ENCODE results near the gene CIAO1.
"Not testable (repeated sequence)": the region's sequence is repeated elsewhere in the genome, so short reads cannot be mapped to it uniquely, and the experiment has no call there.

Gene CIAO1

DNA sequence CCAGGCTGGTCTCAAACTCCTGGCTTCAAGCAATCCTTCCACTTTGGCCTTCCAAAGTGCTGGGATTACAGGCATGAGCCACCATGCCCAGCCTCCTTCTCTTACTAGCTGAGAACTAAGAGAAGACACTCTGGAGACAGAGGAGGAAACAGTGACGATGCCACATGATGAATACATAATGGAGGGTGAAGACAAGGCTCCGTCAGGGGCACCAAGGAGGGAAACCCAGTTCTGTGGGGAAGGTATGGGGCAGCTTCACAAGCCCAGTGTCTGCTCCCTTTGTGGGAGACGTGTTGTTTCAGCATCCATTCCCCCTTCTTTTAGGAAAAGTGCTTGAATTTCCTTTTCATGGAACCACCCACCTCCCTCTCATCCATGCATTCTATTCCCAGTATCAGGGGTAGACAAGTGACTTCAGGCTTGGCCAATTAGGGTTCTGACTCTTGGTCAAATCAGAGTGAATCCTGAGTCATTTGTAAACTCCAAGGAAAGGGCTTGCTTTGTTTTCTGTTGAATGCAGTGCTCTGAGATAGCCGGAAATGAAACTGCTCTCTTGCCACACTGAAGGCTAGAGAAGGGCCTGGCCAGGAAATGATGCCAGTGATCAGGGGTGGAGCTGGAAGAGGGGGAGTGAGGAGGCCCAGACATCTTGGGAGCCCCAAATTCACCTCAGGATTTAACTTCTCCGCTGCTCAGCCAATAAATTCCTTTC lies 24.0 kb upstream of the CIAO1 start:
- Mint-ChIP-seq H3K36me3 (ENCODE audit: low read depth) (peaks cover 3% of the 10 kb centered on the region), H3K27ac (peak overlapping the region; percentile 95), H3K27me3 (no peaks in the 10 kb centered on the region), H3K4me1 (ENCODE audit: low read depth) (peaks cover 46% of the 10 kb centered on the region), H3K4me3 (peak overlapping the region; percentile 54), H3K9me3 (no peaks in the 10 kb centered on the region)
- peak; percentile 53 for DNase-seq

DNA sequence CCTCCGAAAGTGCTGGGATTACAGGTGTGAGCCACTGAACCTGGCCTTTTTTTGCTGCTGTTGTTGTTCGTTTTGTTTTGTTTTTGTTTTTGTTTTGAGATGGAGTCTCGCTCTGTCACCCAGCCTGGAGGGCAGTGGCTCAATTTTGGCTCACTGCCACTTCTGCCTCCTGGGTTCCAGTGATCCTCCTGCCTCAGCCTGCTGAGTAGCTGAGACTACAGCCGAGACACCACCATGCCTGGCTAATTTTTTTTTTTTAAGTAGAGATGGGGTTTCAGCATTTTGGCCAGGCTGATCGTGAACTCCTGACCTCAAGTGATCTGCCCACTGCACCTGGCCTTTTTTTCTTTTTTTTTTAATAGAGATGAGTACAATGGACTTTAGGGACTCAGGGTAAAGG lies 22.2 kb upstream of the CIAO1 start:
- H3K27ac Mint-ChIP-seq: peak overlapping the region; percentile 61

DNA sequence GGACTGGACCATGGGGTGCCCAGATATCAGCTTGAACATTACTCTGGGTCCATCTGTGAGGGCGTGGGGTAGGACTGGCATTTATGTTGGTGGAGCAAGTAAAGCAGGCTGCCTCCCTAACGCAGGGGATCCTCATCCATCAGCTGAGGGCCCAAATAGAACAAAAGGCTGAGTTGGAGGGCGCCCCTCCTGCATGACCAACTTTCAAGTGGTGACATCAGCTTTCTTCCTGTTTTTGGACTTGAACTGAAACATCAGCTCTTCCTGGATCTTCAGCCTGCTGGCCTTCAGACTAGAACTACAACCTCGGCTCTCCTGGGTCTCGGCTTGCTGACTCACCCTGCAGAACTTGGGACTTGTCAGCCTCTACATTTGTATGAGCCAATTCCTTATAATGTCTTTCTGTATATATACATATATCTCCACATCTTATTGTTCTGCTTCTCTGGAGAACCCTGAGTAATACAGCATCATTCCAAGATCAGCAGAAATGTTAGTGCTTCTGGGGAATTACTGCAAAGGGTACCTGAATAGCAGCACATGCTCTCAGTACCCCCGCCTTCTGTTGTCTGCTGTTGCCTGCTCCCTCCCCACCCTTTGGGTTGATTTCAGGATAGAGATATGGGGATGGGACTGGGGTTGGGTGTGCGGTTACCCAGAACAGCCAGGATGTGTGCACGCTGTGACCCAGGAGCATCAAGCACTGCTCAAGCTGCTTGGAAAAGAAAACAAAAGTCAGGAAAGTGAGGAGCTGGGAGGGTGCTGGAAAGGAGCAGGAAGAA lies 20.2 kb upstream of the CIAO1 start:
- Mint-ChIP-seq H3K4me3 (no peak overlapping the region), H3K9me3 (no peaks in the 10 kb centered on the region), H3K4me1 (ENCODE audit: low read depth) (peaks cover 45% of the 10 kb centered on the region), H3K27ac (peak overlapping the region; percentile 39), H3K27me3 (no peaks in the 10 kb centered on the region), H3K36me3 (ENCODE audit: low read depth) (peaks cover 15% of the 10 kb centered on the region)
- DNase-seq: no peak

More for the DNA sequence above, 22.2 kb upstream of the CIAO1 start:
- Mint-ChIP-seq H3K4me1 (ENCODE audit: low read depth) (peaks cover 48% of the 10 kb centered on the region), H3K9me3 (no peaks in the 10 kb centered on the region), H3K27me3 (no peaks in the 10 kb centered on the region), H3K36me3 (ENCODE audit: low read depth) (peaks cover 3% of the 10 kb centered on the region), H3K4me3 (no peak overlapping the region)
- DNase-seq: no peak

DNA sequence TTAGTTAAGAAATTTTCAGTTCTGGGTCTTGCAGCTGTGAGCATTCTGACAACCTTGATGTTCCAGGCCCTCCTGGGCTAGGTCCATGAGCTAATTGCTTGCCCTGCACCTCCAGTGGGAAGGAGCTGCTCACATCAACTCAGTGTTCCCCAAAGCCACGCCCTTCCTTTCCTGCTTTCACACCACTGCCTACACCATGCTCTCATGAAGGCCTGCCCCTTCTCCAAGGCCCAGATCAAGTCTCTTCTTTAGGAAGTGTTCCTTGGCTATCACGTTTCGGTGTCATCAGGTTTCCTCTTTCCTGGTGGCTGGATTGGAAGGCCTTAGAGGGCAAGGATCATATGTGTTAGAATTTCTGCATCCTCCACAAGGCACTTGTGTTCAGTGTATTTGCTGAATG lies 19.0 kb upstream of the CIAO1 start:
- peaks cover 24% of the 10 kb centered on the region for H3K36me3 Mint-ChIP-seq (ENCODE audit: low read depth)
- peaks cover 37% of the 10 kb centered on the region for H3K4me1 Mint-ChIP-seq (ENCODE audit: low read depth)
- peak overlapping the region; percentile 51 for H3K27ac Mint-ChIP-seq
- H3K27me3 Mint-ChIP-seq: no peaks in the 10 kb centered on the region
- DNase-seq: no peak
- no peaks in the 10 kb centered on the region for H3K9me3 Mint-ChIP-seq
- H3K4me3 Mint-ChIP-seq: no peak overlapping the region

DNA sequence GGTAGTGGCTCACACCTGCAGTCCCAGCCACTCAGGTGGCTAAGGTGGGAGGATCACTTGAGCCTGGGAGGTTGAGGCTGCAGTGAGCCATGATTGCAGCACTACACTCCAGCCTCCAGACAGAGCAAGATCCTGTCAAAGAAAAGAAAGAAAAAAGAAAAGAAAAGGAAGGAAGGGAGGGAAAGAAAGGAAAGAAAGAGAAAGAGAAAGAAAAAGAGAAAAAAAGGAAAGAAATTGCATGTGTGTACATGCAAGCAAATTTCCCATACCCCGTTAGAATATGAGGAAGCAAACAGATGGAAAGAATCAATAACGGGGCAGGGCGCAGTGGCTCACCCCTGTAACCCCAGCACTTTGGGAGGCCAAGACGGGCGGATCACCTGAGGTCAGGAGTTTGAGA lies 18.1 kb upstream of the CIAO1 start:
- peaks cover 32% of the 10 kb centered on the region for H3K36me3 Mint-ChIP-seq (ENCODE audit: low read depth)
- no peak overlapping the region for H3K27ac Mint-ChIP-seq
- H3K4me1 Mint-ChIP-seq (ENCODE audit: low read depth): peaks cover 29% of the 10 kb centered on the region
- H3K4me3 Mint-ChIP-seq: no peak overlapping the region
- no peak for DNase-seq
- no peaks in the 10 kb centered on the region for H3K9me3 Mint-ChIP-seq
- no peaks in the 10 kb centered on the region for H3K27me3 Mint-ChIP-seq

DNA sequence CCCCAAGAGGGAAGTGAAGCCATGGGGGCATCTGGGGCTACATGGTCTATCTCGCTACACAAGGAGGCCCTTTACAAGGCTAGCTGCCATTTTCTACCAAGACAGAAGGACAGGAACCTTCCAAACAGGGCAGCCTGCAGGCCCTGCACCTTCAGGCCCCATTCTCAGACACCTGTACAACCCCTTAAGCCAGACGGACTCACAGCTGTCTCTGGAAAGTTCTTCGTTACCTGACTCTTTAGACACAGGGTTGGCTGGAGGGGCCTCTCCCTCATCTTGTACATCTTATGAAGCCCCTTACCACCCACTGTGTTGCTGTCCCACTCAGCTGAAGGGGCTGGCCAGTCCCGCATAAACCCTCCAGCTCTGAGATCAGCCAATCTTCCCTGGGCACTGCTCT lies 17.4 kb upstream of the CIAO1 start:
- no peak for DNase-seq
- no peaks in the 10 kb centered on the region for H3K9me3 Mint-ChIP-seq
- peaks cover 25% of the 10 kb centered on the region for H3K4me1 Mint-ChIP-seq (ENCODE audit: low read depth)
- H3K36me3 Mint-ChIP-seq (ENCODE audit: low read depth): peaks cover 40% of the 10 kb centered on the region
- no peak overlapping the region for H3K27ac Mint-ChIP-seq
- H3K4me3 Mint-ChIP-seq: no peak overlapping the region
- no peaks in the 10 kb centered on the region for H3K27me3 Mint-ChIP-seq

DNA sequence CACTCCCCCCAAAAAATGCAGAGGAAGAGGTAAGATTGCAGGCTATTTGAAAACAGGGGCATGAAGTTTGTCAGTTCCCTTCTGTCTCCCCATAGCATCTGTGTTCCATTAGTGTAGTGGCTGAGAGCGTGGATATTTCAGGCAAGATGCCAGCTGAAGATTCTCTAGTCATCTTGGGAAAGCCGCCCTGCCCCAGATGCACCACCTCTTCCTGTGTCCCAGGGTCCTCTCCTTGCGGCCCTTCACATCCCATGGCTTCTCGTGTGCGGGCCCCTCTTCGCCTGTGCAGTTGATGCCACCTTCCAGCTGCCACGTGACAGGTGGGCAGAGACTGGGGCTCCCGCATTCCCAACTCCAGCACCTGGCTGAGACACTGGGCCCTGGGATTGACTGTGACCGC lies 16.4 kb upstream of the CIAO1 start:
- H3K4me1 Mint-ChIP-seq (ENCODE audit: low read depth): peaks cover 24% of the 10 kb centered on the region

DNA sequence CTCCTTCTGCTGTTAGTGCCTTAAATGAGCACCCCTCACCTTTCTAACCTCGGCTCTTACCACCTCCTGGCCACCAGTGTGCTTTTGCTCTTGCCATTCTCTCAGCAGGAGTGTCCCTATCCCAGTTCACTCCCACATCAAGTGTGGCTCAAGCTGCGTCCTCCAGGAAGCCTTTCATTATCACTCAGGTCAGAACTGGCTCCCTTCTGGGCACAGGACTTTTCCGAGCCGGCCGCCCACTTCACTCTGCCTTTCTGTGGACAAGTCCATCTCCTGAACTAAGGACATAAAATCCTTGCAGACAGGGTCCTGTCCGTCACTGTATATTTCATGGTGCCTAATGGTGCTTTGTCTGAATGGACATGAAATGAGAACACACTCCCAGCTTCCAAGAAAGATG lies 15.8 kb upstream of the CIAO1 start:
- Mint-ChIP-seq H3K9me3 (no peaks in the 10 kb centered on the region), H3K36me3 (ENCODE audit: low read depth) (peaks cover 53% of the 10 kb centered on the region), H3K27ac (peak overlapping the region; percentile 55), H3K27me3 (no peaks in the 10 kb centered on the region), H3K4me1 (ENCODE audit: low read depth) (peaks cover 22% of the 10 kb centered on the region), H3K4me3 (no peak overlapping the region)
- DNase-seq: no peak

More for the DNA sequence above, 16.4 kb upstream of the CIAO1 start:
- DNase-seq: no peak
- Mint-ChIP-seq H3K27ac (peak overlapping the region; percentile 55), H3K27me3 (no peaks in the 10 kb centered on the region), H3K4me3 (no peak overlapping the region), H3K36me3 (ENCODE audit: low read depth) (peaks cover 50% of the 10 kb centered on the region), H3K9me3 (no peaks in the 10 kb centered on the region)

DNA sequence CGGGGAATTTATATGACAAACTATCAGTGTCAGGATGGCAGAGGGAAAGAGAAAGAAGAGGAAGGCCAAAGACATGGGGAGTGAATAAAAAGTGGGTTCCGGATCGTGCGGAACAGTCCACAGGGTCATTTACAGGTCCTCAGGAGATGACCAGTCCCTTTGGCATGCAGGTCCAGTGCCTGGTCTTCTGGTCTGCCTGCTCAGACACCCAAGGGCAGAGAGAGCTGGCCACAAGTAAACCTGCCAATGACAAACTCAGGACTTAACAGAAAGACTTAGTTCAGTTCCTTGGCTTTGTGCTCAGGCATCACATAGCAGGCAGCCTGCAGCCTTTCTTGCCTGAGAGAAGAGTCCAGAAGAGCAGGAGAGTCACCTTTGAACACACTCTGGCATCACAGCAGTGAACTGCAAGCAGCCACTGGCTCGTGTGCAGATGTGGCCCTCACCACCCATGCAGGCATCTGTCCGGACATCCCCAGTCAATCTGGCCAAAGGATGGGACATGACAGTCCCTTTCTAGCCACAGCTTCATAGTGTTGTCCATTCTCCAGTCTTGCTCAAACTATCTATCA lies 14.2 kb upstream of the CIAO1 start:
- peak overlapping the region; percentile 63 for H3K27ac Mint-ChIP-seq
- H3K36me3 Mint-ChIP-seq (ENCODE audit: low read depth): peaks cover 66% of the 10 kb centered on the region
- H3K4me1 Mint-ChIP-seq (ENCODE audit: low read depth): peaks cover 20% of the 10 kb centered on the region

DNA sequence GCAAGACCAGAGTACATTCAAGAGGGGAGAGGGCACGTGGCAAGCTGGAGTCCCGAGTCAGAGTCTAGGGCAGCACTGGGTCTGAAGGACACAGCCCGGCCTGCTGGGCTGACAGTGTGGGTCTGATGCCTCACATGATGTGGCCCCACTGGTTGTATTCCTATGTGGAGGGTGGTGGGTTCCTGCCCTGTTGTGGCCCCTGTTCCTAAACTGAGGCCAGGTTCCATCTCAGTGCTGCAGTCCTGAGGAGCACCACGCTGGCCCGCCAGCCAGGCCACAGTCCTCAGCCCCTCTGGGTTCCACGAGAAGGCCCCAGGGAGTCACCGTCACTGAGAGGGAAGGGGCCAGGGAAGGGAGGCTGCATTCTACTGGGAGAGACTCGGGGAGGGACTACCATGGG lies 13.5 kb upstream of the CIAO1 start:
- Mint-ChIP-seq H3K4me3 (no peak overlapping the region), H3K27me3 (no peaks in the 10 kb centered on the region), H3K27ac (peak overlapping the region; percentile 63), H3K9me3 (no peaks in the 10 kb centered on the region), H3K36me3 (ENCODE audit: low read depth) (peaks cover 70% of the 10 kb centered on the region), H3K4me1 (ENCODE audit: low read depth) (peaks cover 21% of the 10 kb centered on the region)
- no peak for DNase-seq

More for the DNA sequence above, 14.2 kb upstream of the CIAO1 start:
- no peaks in the 10 kb centered on the region for H3K27me3 Mint-ChIP-seq
- no peak overlapping the region for H3K4me3 Mint-ChIP-seq
- no peaks in the 10 kb centered on the region for H3K9me3 Mint-ChIP-seq
- no peak for DNase-seq

DNA sequence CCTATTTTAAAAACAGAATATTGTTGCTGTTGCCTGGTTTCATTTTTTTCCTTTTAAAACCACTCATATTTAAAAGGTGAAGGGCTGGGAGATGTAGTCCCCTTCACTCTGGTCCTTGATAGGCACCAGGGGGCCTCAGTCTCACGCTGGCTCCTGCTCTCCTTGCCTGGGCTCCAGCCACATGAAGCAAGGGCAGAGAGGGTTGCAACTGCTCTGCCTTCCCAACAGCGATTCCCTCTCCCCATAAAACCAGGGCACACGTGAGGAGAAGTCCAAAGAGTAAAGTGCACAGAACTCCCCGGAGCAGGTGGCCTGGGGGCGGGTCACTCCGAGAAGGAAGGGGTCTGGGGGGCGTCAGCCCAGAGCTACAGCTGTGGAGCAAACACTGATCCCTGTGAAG lies 13.0 kb upstream of the CIAO1 start:
- peaks cover 73% of the 10 kb centered on the region for H3K36me3 Mint-ChIP-seq (ENCODE audit: low read depth)
- H3K27ac Mint-ChIP-seq: no peak overlapping the region
- no peak overlapping the region for H3K4me3 Mint-ChIP-seq
- H3K27me3 Mint-ChIP-seq: no peaks in the 10 kb centered on the region
- peaks cover 25% of the 10 kb centered on the region for H3K4me1 Mint-ChIP-seq (ENCODE audit: low read depth)
- H3K9me3 Mint-ChIP-seq: no peaks in the 10 kb centered on the region
- no peak for DNase-seq

DNA sequence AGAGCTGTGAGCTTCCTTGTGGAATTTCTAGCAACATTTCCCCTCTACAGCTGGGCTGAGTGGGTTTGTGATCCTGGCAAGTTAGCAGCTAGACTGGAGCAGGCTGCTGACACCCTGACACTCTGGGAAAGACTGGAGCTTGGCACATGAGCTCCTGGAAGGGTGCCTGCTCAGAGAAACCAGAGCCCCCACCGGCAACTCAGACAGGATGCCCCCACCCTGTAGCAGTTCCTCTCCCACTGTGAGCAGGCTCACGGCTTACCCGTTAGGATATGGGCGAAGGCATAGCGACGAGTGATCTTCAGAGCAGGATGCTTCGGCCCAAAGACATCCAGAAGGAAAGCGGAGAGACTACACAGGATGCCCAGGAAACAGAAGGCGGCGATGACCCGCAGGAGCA lies 11.5 kb upstream of the CIAO1 start:
- Mint-ChIP-seq H3K4me3 (no peak overlapping the region), H3K9me3 (no peaks in the 10 kb centered on the region), H3K4me1 (ENCODE audit: low read depth) (peaks cover 39% of the 10 kb centered on the region), H3K36me3 (ENCODE audit: low read depth) (peaks cover 87% of the 10 kb centered on the region), H3K27me3 (no peaks in the 10 kb centered on the region), H3K27ac (peak overlapping the region; percentile 68)
- no peak for DNase-seq

DNA sequence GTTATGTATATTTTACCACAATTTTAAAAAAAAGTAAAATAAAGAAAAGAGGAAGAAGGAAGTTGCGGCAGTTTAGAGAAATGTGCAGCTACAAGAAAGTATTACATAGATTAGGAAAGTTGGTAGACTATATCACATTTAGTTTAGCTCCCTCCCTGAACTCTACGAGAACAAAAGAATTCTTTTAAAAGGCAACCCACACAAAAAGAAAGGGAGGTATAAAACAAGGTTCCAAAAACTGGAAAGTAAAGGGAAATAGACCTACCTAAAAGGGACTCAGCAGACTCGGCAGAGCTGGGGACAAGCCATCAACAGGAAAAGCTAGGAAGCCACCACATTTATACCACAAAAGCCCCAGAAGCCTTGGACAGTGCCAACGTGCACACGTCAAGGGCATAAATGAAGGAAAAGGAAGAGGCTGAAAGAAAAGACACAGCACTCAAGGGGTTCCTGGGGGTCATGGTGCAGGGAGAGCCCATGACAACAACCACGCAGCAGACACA lies 9.4 kb upstream of the CIAO1 start:
- Mint-ChIP-seq H3K27ac (peak overlapping the region; percentile 85), H3K36me3 (ENCODE audit: low read depth) (peaks cover 90% of the 10 kb centered on the region), H3K4me1 (ENCODE audit: low read depth) (peaks cover 57% of the 10 kb centered on the region), H3K27me3 (no peaks in the 10 kb centered on the region), H3K4me3 (peak overlapping the region; percentile 9), H3K9me3 (no peaks in the 10 kb centered on the region)
- DNase-seq: no peak

DNA sequence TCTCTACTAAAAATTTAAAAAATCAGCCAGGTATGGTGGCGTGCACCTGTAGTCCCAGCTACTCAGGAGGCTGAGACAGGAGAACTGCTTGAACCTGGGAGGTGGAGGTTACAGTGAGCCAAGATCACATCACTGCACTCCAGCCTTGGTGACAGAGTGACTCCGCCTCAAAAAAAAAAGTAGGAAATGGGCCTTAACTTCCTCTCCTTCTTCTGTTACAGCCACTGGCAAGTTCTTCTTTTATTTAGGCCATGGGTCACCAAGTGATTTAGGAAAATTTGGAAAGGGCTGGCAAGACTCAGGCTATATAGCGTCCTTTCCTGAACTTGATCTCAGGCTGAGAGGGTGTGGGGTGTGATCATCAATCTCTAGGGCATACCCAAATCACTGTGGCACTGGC lies 8.3 kb upstream of the CIAO1 start:
- H3K9me3 Mint-ChIP-seq, H3K27me3 Mint-ChIP-seq, DNase-seq, H3K4me3 Mint-ChIP-seq: not testable (repeated sequence)
- peaks cover 89% of the 10 kb centered on the region for H3K36me3 Mint-ChIP-seq (ENCODE audit: low read depth)
- peaks cover 63% of the 10 kb centered on the region for H3K4me1 Mint-ChIP-seq (ENCODE audit: low read depth)
- H3K27ac Mint-ChIP-seq: peak overlapping the region; percentile 85
